ENCODE results near the gene CD69.
A peak's percentile ranks its signal among the peaks of the same experiment; 100 is the strongest.

Gene CD69

DNA sequence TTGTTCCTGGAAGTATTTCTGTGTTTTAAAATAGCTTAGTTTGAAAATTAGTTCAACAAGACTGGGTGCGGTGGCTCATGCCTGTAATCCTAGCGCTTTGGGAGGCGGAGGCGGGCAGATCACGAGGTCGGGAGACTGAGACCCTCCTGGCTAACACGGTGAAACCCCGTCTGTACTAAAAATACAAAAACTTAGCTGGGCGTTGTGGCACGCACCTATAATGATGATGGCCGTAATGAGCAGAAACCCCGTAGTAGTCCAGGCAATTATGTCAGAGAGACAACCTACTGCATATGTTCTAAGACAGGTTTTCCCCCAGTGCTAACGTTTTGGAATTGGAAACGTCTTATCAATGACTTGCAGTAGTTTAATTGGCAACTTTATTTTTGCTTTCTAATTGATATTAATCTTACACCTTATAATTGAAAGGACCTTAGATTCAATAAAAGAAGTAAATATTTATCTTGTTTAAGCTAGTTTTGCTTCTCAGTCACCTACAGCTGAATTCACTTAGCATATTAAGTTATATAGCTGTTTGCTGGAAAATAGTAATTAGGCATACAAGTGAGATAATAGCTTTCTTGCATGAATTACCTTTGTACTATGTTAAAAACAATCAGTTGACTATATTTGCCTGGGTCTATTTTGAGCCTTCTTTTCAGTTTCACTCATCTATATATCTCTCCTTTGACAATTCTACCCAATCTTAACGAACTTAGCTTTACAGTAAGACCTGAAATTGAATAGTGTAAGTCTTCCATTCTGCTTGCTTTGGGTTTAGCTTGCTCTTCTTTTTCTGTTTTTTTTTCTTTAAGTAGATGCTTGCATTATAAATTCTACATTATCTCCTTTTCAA, 43.4 kb downstream of the CD69 start:
- TF ChIP-seq TCF12 (IDR thresholded peaks at IDR 0.05; ENCODE audit: low read depth) (no peak), NFIC (IDR thresholded peaks at IDR 0.05) (no peak), CEBPB (IDR thresholded peaks at IDR 0.05) (no peak), EP300 (IDR thresholded peaks at IDR 0.05; ENCODE audit: borderline replicate concordance) (no peak), FOXM1 (IDR thresholded peaks at IDR 0.05; ENCODE audit: borderline replicate concordance, low read depth) (no peak), TAF1 (IDR thresholded peaks at IDR 0.05; ENCODE audit: low read depth) (no peak), RAD21 (IDR thresholded peaks at IDR 0.05; ENCODE audit: low read depth) (no peak), YY1 (IDR thresholded peaks at IDR 0.05; ENCODE audit: low read depth) (no peak)
- TF ChIP-seq, protein P1, sequence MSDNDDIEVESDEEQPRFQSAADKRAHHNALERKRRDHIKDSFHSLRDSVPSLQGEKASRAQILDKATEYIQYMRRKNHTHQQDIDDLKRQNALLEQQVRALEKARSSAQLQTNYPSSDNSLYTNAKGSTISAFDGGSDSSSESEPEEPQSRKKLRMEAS (IDR thresholded peaks at IDR 0.05): no peak
- TF ChIP-seq, protein P2, sequence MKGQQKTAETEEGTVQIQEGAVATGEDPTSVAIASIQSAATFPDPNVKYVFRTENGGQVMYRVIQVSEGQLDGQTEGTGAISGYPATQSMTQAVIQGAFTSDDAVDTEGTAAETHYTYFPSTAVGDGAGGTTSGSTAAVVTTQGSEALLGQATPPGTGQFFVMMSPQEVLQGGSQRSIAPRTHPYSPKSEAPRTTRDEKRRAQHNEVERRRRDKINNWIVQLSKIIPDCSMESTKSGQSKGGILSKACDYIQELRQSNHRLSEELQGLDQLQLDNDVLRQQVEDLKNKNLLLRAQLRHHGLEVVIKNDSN (IDR thresholded peaks at IDR 0.05): no peak
- TF ChIP-seq, protein P3, sequence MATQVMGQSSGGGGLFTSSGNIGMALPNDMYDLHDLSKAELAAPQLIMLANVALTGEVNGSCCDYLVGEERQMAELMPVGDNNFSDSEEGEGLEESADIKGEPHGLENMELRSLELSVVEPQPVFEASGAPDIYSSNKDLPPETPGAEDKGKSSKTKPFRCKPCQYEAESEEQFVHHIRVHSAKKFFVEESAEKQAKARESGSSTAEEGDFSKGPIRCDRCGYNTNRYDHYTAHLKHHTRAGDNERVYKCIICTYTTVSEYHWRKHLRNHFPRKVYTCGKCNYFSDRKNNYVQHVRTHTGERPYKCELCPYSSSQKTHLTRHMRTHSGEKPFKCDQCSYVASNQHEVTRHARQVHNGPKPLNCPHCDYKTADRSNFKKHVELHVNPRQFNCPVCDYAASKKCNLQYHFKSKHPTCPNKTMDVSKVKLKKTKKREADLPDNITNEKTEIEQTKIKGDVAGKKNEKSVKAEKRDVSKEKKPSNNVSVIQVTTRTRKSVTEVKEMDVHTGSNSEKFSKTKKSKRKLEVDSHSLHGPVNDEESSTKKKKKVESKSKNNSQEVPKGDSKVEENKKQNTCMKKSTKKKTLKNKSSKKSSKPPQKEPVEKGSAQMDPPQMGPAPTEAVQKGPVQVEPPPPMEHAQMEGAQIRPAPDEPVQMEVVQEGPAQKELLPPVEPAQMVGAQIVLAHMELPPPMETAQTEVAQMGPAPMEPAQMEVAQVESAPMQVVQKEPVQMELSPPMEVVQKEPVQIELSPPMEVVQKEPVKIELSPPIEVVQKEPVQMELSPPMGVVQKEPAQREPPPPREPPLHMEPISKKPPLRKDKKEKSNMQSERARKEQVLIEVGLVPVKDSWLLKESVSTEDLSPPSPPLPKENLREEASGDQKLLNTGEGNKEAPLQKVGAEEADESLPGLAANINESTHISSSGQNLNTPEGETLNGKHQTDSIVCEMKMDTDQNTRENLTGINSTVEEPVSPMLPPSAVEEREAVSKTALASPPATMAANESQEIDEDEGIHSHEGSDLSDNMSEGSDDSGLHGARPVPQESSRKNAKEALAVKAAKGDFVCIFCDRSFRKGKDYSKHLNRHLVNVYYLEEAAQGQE (IDR thresholded peaks at IDR 0.05; ENCODE audit: low read depth): no peak

DNA sequence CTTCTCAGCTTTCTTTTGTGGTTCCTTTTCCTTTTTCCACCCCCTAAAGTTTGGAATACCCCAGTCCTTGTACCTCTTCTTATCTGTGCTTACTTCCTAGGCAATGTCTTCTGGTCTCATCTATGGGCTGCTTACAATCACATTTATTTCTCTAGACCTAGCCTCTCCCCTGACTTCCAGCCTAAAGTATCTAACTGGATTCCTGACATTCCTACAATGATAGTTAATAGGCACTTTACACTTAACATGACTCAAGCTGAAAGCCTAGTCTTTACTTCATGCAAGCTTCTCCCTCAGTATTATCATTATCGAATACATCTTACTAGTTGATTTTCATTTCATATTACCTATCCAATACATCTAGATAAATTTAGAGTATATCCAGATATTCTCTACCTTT, 49.0 kb downstream of the CD69 start:
- peak; percentile 53; the same call in 1 of the 2 replicates for TF ChIP-seq TEAD4 (IDR thresholded peaks at IDR 0.05)
- TF ChIP-seq, protein P2 (IDR thresholded peaks at IDR 0.05): no peak

DNA sequence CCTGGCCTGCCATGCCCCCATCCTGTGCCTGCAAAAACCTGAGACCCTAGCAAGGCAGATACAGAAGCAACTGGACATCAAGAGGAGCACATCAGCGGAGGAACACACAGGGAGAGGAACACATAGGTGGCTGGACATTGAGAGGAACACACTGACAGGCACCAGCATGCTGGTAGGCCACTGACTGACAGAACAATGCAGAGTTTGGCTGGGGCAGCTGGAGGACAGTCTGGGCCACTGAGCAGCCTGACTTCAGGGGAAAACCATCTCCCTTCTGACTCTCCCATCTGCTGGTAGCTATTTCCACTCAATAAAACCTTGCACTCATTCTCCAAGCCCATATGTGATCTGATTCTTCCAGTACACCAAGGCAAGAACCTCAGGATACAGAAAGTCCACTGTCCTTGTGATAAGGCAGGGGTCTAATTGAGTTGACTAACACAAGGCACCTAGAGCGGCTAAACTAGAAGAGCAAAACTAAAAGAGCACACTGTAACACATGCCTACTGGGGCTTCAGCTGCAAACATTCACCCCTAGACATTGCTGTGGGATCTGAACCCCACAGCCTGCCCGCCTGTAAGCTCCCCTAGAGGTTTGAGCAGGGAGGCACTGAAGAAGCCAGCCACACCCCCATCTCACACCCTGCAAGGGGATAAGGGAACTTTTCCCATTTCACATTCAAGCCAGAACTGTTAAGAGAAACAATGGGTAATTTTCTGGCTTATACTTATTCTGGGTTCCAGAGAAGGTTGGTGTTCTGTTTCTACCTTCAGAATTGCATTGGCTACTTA, 49.9 kb downstream of the CD69 start:
- TF ChIP-seq RAD21 (IDR thresholded peaks at IDR 0.05; ENCODE audit: low read depth) (no peak), EP300 (IDR thresholded peaks at IDR 0.05; ENCODE audit: borderline replicate concordance) (no peak), YY1 (IDR thresholded peaks at IDR 0.05; ENCODE audit: low read depth) (no peak), TEAD4 (IDR thresholded peaks at IDR 0.05) (no peak), EGR1 (IDR thresholded peaks at IDR 0.05) (no peak), TCF12 (IDR thresholded peaks at IDR 0.05; ENCODE audit: low read depth) (no peak), ZBTB7A (IDR thresholded peaks at IDR 0.05; ENCODE audit: low read depth) (no peak), CEBPB (IDR thresholded peaks at IDR 0.05) (no peak), TAF1 (IDR thresholded peaks at IDR 0.05; ENCODE audit: low read depth) (no peak), CREB1 (IDR thresholded peaks at IDR 0.05; ENCODE audit: low read depth) (no peak), NFIC (IDR thresholded peaks at IDR 0.05) (no peak), FOXM1 (IDR thresholded peaks at IDR 0.05; ENCODE audit: borderline replicate concordance, low read depth) (no peak)
- TF ChIP-seq, protein P3 (IDR thresholded peaks at IDR 0.05; ENCODE audit: low read depth): no peak
- TF ChIP-seq, protein P1 (IDR thresholded peaks at IDR 0.05): no peak
- TF ChIP-seq, protein P2 (IDR thresholded peaks at IDR 0.05): no peak

DNA sequence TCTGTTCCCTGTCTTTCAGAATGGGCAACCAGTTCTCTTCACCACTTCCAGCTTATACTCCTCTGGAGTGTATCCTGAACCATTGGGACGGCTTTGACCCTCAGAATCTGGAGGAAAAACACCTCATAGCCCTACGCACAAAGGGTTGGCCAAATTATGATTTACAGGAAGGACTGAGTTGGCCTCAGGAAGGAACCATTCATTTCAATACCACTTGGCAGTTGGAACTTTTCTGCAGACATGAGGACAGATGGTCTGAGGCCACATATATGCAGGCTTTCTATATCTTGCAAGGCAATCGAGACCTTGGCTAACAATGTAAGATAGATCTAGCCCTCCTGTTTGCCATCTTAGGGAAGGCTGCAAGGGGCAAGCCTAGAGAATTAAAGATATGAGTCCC, 51.8 kb downstream of the CD69 start:
- TF ChIP-seq RAD21 (IDR thresholded peaks at IDR 0.05; ENCODE audit: low read depth): no peak
- TF ChIP-seq, protein P1 (IDR thresholded peaks at IDR 0.05): no peak

All from Ishikawa (cell line).